Inflammatory macrophage treated with lipopolysaccharide for 1 hour (primary cell): ENCODE data around the gene HNRNPL.
"Not testable (repeated sequence)": the region's sequence is repeated elsewhere in the genome, so short reads cannot be mapped to it uniquely, and the experiment has no call there.

Experiments used
- DNase-seq, 2 donors: peaks; one replicate each; pipeline ENCODE4 v3.0.0-alpha.2; 2020 to 2022

The HNRNPL gene

GRCh38 chr19:38825936-38826335 lies 23.9 kb downstream of the HNRNPL start:
- DNase-seq, result not testable (repeated sequence)

GRCh38 chr19:38821230-38821825 lies 28.5 kb downstream of the HNRNPL start:
- not testable (repeated sequence) for DNase-seq

GRCh38 chr19:38819231-38819920 lies 30.4 kb downstream of the HNRNPL start:
- DNase-seq, result no peak

- no peak for DNase-seq
Observed at GRCh38 chr19:38817081-38817480, 32.7 kb downstream of the HNRNPL start.

- no peak for DNase-seq
Observed at GRCh38 chr19:38816131-38816750, 33.5 kb downstream of the HNRNPL start.

GRCh38 chr19:38815059-38816001 lies 34.5 kb downstream of the HNRNPL start:
- DNase-seq, result no peak

- not testable (repeated sequence) for DNase-seq
Observed at GRCh38 chr19:38813932-38814331, 35.9 kb downstream of the HNRNPL start.

GRCh38 chr19:38813323-38813722 lies 36.5 kb downstream of the HNRNPL start:
- DNase-seq, result no peak

GRCh38 chr19:38812841-38813320 lies 36.9 kb downstream of the HNRNPL start, which contains the start of gene LGALS4:
LGALS4 (minus strand) TSS chr19:38812945; CDS start chr19:38812886, 59 bp downstream.
- no peak for DNase-seq

- DNase-seq, result no peak
Observed at GRCh38 chr19:38812009-38812840, 37.6 kb downstream of the HNRNPL start.

GRCh38 chr19:38809592-38810252 lies 40.1 kb downstream of the HNRNPL start:
- DNase-seq, result no peak

- no peak for DNase-seq
Observed at GRCh38 chr19:38808741-38809140, 41.0 kb downstream of the HNRNPL start.

GRCh38 chr19:38807374-38808098 lies 42.2 kb downstream of the HNRNPL start:
- not testable (repeated sequence) for DNase-seq

- DNase-seq, result no peak
Observed at GRCh38 chr19:38806371-38806770, 43.4 kb downstream of the HNRNPL start.

GRCh38 chr19:38805180-38805579 lies 44.6 kb downstream of the HNRNPL start:
- DNase-seq, result no peak

GRCh38 chr19:38803543-38803942 lies 46.2 kb downstream of the HNRNPL start:
- DNase-seq, result no peak

GRCh38 chr19:38801359-38802095 lies 48.3 kb downstream of the HNRNPL start:
- DNase-seq, result no peak

- no peak for DNase-seq
Observed at GRCh38 chr19:38800577-38801347, 49.0 kb downstream of the HNRNPL start.

- DNase-seq, result no peak
Observed at GRCh38 chr19:38799104-38799503, 50.7 kb downstream of the HNRNPL start.
